NOMO-1 treated with DMSO at 0.1 percent for 48 hours (cell line): ENCODE measurements around the gene MBTD1.
A peak's percentile ranks its signal among the peaks of the same experiment; 100 is the strongest.
"Not testable (repeated sequence)": the region's sequence is repeated elsewhere in the genome, so short reads cannot be mapped to it uniquely, and the experiment has no call there.

Source experiments
- DNase-seq: peaks from one replicate; lab custom pipeline; 2025; ENCODE audit not compliant: unreplicated experiment; lab: John Stamatoyannopoulos, UW

Gene MBTD1

GRCh38 chr17:51189628-51190027, 70.2 kb downstream of the MBTD1 start:
- DNase-seq: no peak

- DNase-seq: no peak
Observed at GRCh38 chr17:51189162-51189561, 70.7 kb downstream of the MBTD1 start.

GRCh38 chr17:51188271-51188833, 71.5 kb downstream of the MBTD1 start:
- DNase-seq: no peak

- DNase-seq: no peak
Observed at GRCh38 chr17:51185763-51186332, 74.0 kb downstream of the MBTD1 start.

- no peak for DNase-seq
Observed at GRCh38 chr17:51184124-51184523, 75.7 kb downstream of the MBTD1 start.

- no peak for DNase-seq
Observed at GRCh38 chr17:51180486-51180885, 79.4 kb downstream of the MBTD1 start.

GRCh38 chr17:51172030-51172429, 87.8 kb downstream of the MBTD1 start:
- not testable (repeated sequence) for DNase-seq

- no peak for DNase-seq
Observed at GRCh38 chr17:51170736-51171135, 89.1 kb downstream of the MBTD1 start.

- no peak for DNase-seq
Observed at GRCh38 chr17:51169340-51169739, 90.5 kb downstream of the MBTD1 start.

GRCh38 chr17:51166987-51167931, 92.6 kb downstream of the MBTD1 start:
- peak; percentile 29 for DNase-seq

GRCh38 chr17:51166198-51166986, 93.5 kb downstream of the MBTD1 start, which contains the start of gene NME2:
TSS of gene NME2 (plus strand) at chr17:51166411. CDS start at chr17:51166831, 420 bp downstream.
- peak; percentile 63 for DNase-seq

GRCh38 chr17:51165680-51166197, 94.1 kb downstream of the MBTD1 start:
- no peak for DNase-seq

- no peak for DNase-seq
Observed at GRCh38 chr17:51164911-51165679, 94.8 kb downstream of the MBTD1 start.

GRCh38 chr17:51161541-51161940, 98.3 kb downstream of the MBTD1 start:
- no peak for DNase-seq

- DNase-seq: no peak
Observed at GRCh38 chr17:51159604-51160003, 100.2 kb downstream of the MBTD1 start.

GRCh38 chr17:51155416-51155815, 104.4 kb downstream of the MBTD1 start:
- DNase-seq: no peak

- peak; percentile 8 for DNase-seq
Observed at GRCh38 chr17:51154176-51154575, 105.7 kb downstream of the MBTD1 start.

- peak; percentile 100 for DNase-seq
Observed at GRCh38 chr17:51153210-51154072, 106.4 kb downstream of the MBTD1 start, which contains the start of gene NME1. TSS of gene NME1 (plus strand) at chr17:51153559. CDS start at chr17:51155655, 2,096 bp downstream.

GRCh38 chr17:51152766-51153209, 107.1 kb downstream of the MBTD1 start:
- no peak for DNase-seq
